ENCODE measurements around the gene BDKRB1. TPM values are rescaled to one million over a fixed set of nuclear protein-coding genes. Genes with fewer than 3 reads are reported as not detected.

The BDKRB1 gene
- total and polyA plus RNA-seq, 9 of the 15 experiments (the other 6 are each of a cell fraction or from before 2014, with no cell fraction given), result 0.06 to 0.23 (median 0.09) TPM; not detected in 1

DNA sequence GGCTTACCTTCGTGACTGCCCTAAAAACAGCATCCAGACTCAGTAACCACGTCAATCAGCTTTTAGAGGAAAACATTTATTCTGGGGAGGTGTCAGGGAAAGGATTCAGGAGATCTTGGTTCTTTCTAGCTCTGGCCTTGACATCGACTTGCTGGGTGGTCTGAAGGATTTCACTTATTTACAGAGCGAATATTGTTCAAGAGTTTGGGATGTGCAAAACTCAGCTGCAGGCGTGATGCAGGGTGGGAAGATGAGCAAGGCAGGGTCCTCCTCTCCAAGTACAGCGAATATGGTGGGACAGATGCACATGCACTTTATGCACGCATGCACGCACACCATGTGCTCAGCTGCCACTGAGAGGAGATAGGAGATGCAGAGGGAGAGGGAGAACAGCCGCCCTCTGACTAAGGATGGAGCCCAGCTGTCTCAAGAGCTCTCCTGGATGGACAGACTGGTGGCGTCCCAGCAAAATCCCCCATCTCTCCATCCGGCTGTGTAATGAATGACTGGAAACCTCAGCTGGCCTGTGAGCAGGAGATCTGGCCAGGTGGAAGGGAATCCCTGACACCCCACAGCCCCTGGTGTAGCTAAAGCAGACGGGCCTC lies 24.4 kb upstream of the BDKRB1 start:
- no peak for TF ChIP-seq HNRNPUL1 (IDR thresholded peaks at IDR 0.05; ENCODE audit: low read length)
- no peak for TF ChIP-seq ZNF232 (CRISPR knock-in tag; IDR thresholded peaks at IDR 0.05)
- no peak for TF ChIP-seq BCOR (IDR thresholded peaks at IDR 0.05)
- TF ChIP-seq SMAD1 (IDR thresholded peaks at IDR 0.05; ENCODE audit: low read depth, low read length, partially characterized antibody), result no peak
- no peak for TF ChIP-seq MIER1 (IDR thresholded peaks at IDR 0.05; ENCODE audit: low read depth)
- Histone ChIP-seq H3K27ac (ENCODE audit: extremely low read depth, low read depth, low read length) (no peak overlapping the region), H3K4me2 (ENCODE audit: insufficient read depth, low read length) (no peak overlapping the region), H3K4me3 (no peak overlapping the region), H3K79me2 (ENCODE audit: control insufficient read depth, insufficient read depth, low read length) (no peaks in the 10 kb centered on the region), H2AFZ (ENCODE audit: low read depth, low read length) (no peak overlapping the region), H3K36me3 (ENCODE audit: control insufficient read depth, insufficient read depth, low read length) (no peaks in the 10 kb centered on the region), H3K9me3 (replicated peaks; ENCODE audit: control insufficient read depth, insufficient read depth, low read depth, low read length) (no peaks in the 10 kb centered on the region), H4K20me1 (replicated peaks; ENCODE audit: control insufficient read depth, insufficient read depth, low read length) (no peaks in the 10 kb centered on the region), H3K27me3 (ENCODE audit: control insufficient read depth in 2 of 2, insufficient read depth in 2 of 2, low read length in 2 of 2) (peaks cover 4 to 45% of the 10 kb centered on the region in 2 experiments; a peak in 4 of 5 replicates), H3K4me1 (replicated peaks in 1 of 2; ENCODE audit: control insufficient read depth in 2 of 2, insufficient read depth in 2 of 2, low read length in 2 of 2) (no peaks in the 10 kb centered on the region), H3K9me1 (ENCODE audit: control insufficient read depth, insufficient read depth, low read length) (no peaks in the 10 kb centered on the region), H3K9ac (ENCODE audit: insufficient read depth in 1 of 2, low read depth in 2 of 2, low read length in 2 of 2) (no peak overlapping the region)
- FAIRE-seq (no peak), DNase-seq (ENCODE audit: extremely low read depth in 1 of 4, low spot score in 3 of 4) (no peak), ATAC-seq (no peak)
- intact Hi-C loops (cut with micrococcal nuclease), result no loop called here
- no TSS peak for BruUV-seq (replicated peaks)
- WGBS (ENCODE audit: insufficient coverage, low coverage, missing lambda C conversion rate), result under 1% methylated on average over 12 of the region's 12 CpGs
- ChIA-PET CTCF (ENCODE audit: low intra/inter-chr PET ratio) (no interaction called here), POLR2A (no interaction called here)
- in situ Hi-C loops (cut with MboI), result no loop called here

DNA sequence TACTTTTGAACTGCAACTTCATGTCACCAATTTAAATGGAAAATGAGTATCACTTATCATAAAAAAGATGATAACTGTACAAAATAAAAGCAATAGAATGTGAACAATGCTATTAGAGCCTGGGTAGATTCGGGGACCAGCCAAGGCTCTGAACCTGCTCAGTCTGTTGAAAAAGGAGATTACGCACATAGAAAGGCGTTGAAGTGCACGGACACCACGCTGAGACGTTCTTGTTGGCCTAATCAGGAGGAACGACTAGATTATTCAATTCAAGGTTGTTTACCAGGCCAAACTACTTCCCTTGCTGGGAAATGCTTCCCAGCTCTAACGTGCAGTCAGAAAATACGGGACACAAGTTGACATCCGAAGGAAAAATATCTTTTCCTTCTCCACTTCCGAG lies 23.5 kb upstream of the BDKRB1 start:
- CTCF ChIA-PET (ENCODE audit: low intra/inter-chr PET ratio), result no interaction called here
- DNase-seq (ENCODE audit: extremely low read depth in 1 of 4, low spot score in 3 of 4) (no peak), ATAC-seq (no peak), FAIRE-seq (no peak)
- BruUV-seq (replicated peaks), result no TSS peak
- intact Hi-C loops (cut with micrococcal nuclease) (no loop called here), in situ Hi-C loops (cut with MboI) (no loop called here)
- Histone ChIP-seq H3K4me1 (replicated peaks in 1 of 2; ENCODE audit: control insufficient read depth in 2 of 2, insufficient read depth in 2 of 2, low read length in 2 of 2) (no peaks in the 10 kb centered on the region), H3K36me3 (ENCODE audit: control insufficient read depth, insufficient read depth, low read length) (no peaks in the 10 kb centered on the region), H4K20me1 (replicated peaks; ENCODE audit: control insufficient read depth, insufficient read depth, low read length) (no peaks in the 10 kb centered on the region), H3K79me2 (ENCODE audit: control insufficient read depth, insufficient read depth, low read length) (no peaks in the 10 kb centered on the region), H3K4me2 (ENCODE audit: insufficient read depth, low read length) (no peak overlapping the region), H3K27me3 (ENCODE audit: control insufficient read depth in 2 of 2, insufficient read depth in 2 of 2, low read length in 2 of 2) (peaks cover 4 to 45% of the 10 kb centered on the region in 2 experiments; a peak in 4 of 5 replicates), H2AFZ (ENCODE audit: low read depth, low read length) (no peak overlapping the region), H3K9me1 (ENCODE audit: control insufficient read depth, insufficient read depth, low read length) (no peaks in the 10 kb centered on the region), H3K27ac (ENCODE audit: extremely low read depth, low read depth, low read length) (no peak overlapping the region), H3K4me3 (no peak overlapping the region), H3K9ac (ENCODE audit: insufficient read depth in 1 of 2, low read depth in 2 of 2, low read length in 2 of 2) (no peak overlapping the region), H3K9me3 (replicated peaks; ENCODE audit: control insufficient read depth, insufficient read depth, low read depth, low read length) (no peaks in the 10 kb centered on the region)
- POLR2A ChIA-PET, result no interaction called here
- WGBS (ENCODE audit: insufficient coverage, low coverage, missing lambda C conversion rate), result 3% methylated on average over 11 of the region's 11 CpGs
- TF ChIP-seq FUS (optimal IDR thresholded peaks at IDR 0.05; ENCODE audit: low read depth, low read length) (no peak), ZNF583 (CRISPR knock-in tag; IDR thresholded peaks at IDR 0.05) (no peak)
